Eye (tissue), 1 donor: ENCODE measurements around the gene DPH5.

Source experiments
- DNase-seq: peaks from one replicate; pipeline ENCODE4 v3.0.0-alpha.2; 2015

Gene DPH5

GRCh38 chr1:101029184-101029583, 3.6 kb upstream of the DPH5 start:
- no peak for DNase-seq

- DNase-seq: no peak
Measured at GRCh38 chr1:101028466-101028865, 2.9 kb upstream of the DPH5 start.

- DNase-seq: no peak
Measured at GRCh38 chr1:101027194-101027772, 1.7 kb upstream of the DPH5 start.

- no peak for DNase-seq
Measured at GRCh38 chr1:101026430-101026788, 825 bp upstream of the DPH5 start.

GRCh38 chr1:101025283-101025656, 314 bp downstream of the DPH5 start:
- no peak for DNase-seq

- no peak for DNase-seq
Measured at GRCh38 chr1:101022294-101022693, 3.3 kb downstream of the DPH5 start.

- DNase-seq: no peak
Measured at GRCh38 chr1:101017448-101017847, 8.1 kb downstream of the DPH5 start.

- no peak for DNase-seq
Measured at GRCh38 chr1:101013776-101014175, 11.8 kb downstream of the DPH5 start.

GRCh38 chr1:101008229-101008834, 17.3 kb downstream of the DPH5 start:
- DNase-seq: no peak

- no peak for DNase-seq
Measured at GRCh38 chr1:101006553-101006952, 19.0 kb downstream of the DPH5 start.

GRCh38 chr1:101005871-101006270, 19.7 kb downstream of the DPH5 start:
- no peak for DNase-seq

GRCh38 chr1:101005183-101005582, 20.4 kb downstream of the DPH5 start:
- DNase-seq: no peak

- DNase-seq: no peak
Measured at GRCh38 chr1:101004670-101005069, 20.9 kb downstream of the DPH5 start.

- no peak for DNase-seq
Measured at GRCh38 chr1:101004061-101004460, 21.5 kb downstream of the DPH5 start.

GRCh38 chr1:101003012-101003650, 22.5 kb downstream of the DPH5 start:
- no peak for DNase-seq

- DNase-seq: no peak
Measured at GRCh38 chr1:101002551-101002950, 23.0 kb downstream of the DPH5 start.

- no peak for DNase-seq
Measured at GRCh38 chr1:101000131-101000873, 25.3 kb downstream of the DPH5 start.

- no peak for DNase-seq
Measured at GRCh38 chr1:100998426-100998825, 27.2 kb downstream of the DPH5 start.

- no peak for DNase-seq
Measured at GRCh38 chr1:100995198-100995988, 30.2 kb downstream of the DPH5 start.

- DNase-seq: peak; percentile 11
Measured at GRCh38 chr1:100989306-100990077, 36.1 kb downstream of the DPH5 start.

GRCh38 chr1:100988121-100988520, 37.5 kb downstream of the DPH5 start:
- DNase-seq: no peak

GRCh38 chr1:100982793-100983192, 42.8 kb downstream of the DPH5 start:
- DNase-seq: no peak
